HepG2 (cell line): Measurements from ENCODE around the gene ZNF334. TPM values are rescaled to one million over a fixed set of nuclear protein-coding genes. Genes with fewer than 3 reads are reported as not detected.
A peak's percentile ranks its signal among the peaks of the same experiment; 100 is the strongest.

Experiments used
- EED ChIP-seq: sonication (generic); formaldehyde crosslinking; IDR thresholded peaks from 2 replicates; pipeline ENCODE4 v1.5.0; 2020; ENCODE audit warnings: mild to moderate bottlenecking, missing genetic modification reagents
- FOXO1 ChIP-seq: sonication (generic); formaldehyde crosslinking; IDR thresholded peaks from 2 replicates; pipeline ENCODE4 v1.4.0; 2020; ENCODE audit warnings: missing genetic modification reagents
- GATAD2A ChIP-seq: IDR thresholded peaks from 2 replicates; pipeline ENCODE4 v1.6.1; 2016
- HNF4A ChIP-seq: sonication (generic); formaldehyde crosslinking; IDR thresholded peaks from 2 replicates; pipeline ENCODE4 v1.4.0; 2020; ENCODE audit warnings: missing genetic modification reagents
- KDM4B ChIP-seq: sonication (generic); formaldehyde crosslinking; IDR thresholded peaks from 2 replicates; pipeline ENCODE4 v1.4.0; 2020; ENCODE audit warnings: missing genetic modification reagents
- LCORL ChIP-seq, 2 experiments: fragments of 450-650 bp in 1 of 2; sonication (generic) in 1 of 2; formaldehyde crosslinking in 1 of 2; IDR thresholded peaks; 2 replicates each; pipeline versions ENCODE4 v1.5.0 to v1.6.1; 2017 to 2020; ENCODE audit warnings: antibody characterized with exemption in 1 of 2, missing genetic modification reagents in 1 of 2
- NCOA2 ChIP-seq: sonication (generic); formaldehyde crosslinking; IDR thresholded peaks from 2 replicates; pipeline ENCODE4 v1.8.0; 2022; ENCODE audit warnings: inconsistent platforms
- NR2C2 ChIP-seq: sonication (generic); formaldehyde crosslinking; IDR thresholded peaks from 2 replicates; pipeline ENCODE4 v1.4.0; 2020; ENCODE audit warnings: missing genetic modification reagents, mild to moderate bottlenecking, moderate library complexity, borderline replicate concordance
- NR3C1 ChIP-seq: sonication (generic); formaldehyde crosslinking; IDR thresholded peaks from 2 replicates; pipeline ENCODE4 v1.4.0; 2020; ENCODE audit warnings: missing genetic modification reagents
- RBAK ChIP-seq: sonication (generic); formaldehyde crosslinking; IDR thresholded peaks from 2 replicates; pipeline ENCODE4 v1.5.1; 2020; ENCODE audit warnings: mild to moderate bottlenecking, missing genetic modification reagents
- RNF2 ChIP-seq: fragments of 450-650 bp; conservative IDR thresholded peaks from 2 replicates; pipeline ENCODE4 v1.6.1; 2016; ENCODE audit warnings: low read depth
- RNF219 ChIP-seq: sonication (generic); formaldehyde crosslinking; IDR thresholded peaks from 2 replicates; pipeline ENCODE4 v1.5.0; 2020; ENCODE audit warnings: mild to moderate bottlenecking, missing genetic modification reagents
- SIN3B ChIP-seq: fragments of 150-350 bp; IDR thresholded peaks from 2 replicates; pipeline ENCODE4 v1.6.1; 2014; ENCODE audit warnings: low read length
- SKI ChIP-seq: fragments of 450-650 bp; IDR thresholded peaks from one replicate; pipeline ENCODE4 v1.6.1; 2018; ENCODE audit warnings: mild to moderate bottlenecking; ENCODE audit not compliant: partially characterized antibody
- WIZ ChIP-seq: sonication (generic); formaldehyde crosslinking; IDR thresholded peaks from 2 replicates; pipeline ENCODE4 v1.5.1; 2020; ENCODE audit warnings: mild to moderate bottlenecking, missing genetic modification reagents
- ZC3H13 ChIP-seq: sonication (generic); formaldehyde crosslinking; IDR thresholded peaks from 2 replicates; pipeline ENCODE4 v1.8.1; 2023; ENCODE audit warnings: mild to moderate bottlenecking, missing genetic modification reagents, moderate library complexity
- ZNF335 ChIP-seq: sonication (generic); formaldehyde crosslinking; IDR thresholded peaks from 2 replicates; pipeline ENCODE4 v1.4.0; 2020; ENCODE audit warnings: missing genetic modification reagents
- ZNF496 ChIP-seq: sonication (generic); formaldehyde crosslinking; IDR thresholded peaks from 2 replicates; pipeline ENCODE4 v1.8.1; 2023; ENCODE audit warnings: mild to moderate bottlenecking, moderate library complexity, missing genetic modification reagents; ENCODE audit not compliant: insufficient replicate concordance
- ZNF564 ChIP-seq: sonication (generic); formaldehyde crosslinking; IDR thresholded peaks from 2 replicates; pipeline ENCODE4 v1.8.1; 2023; ENCODE audit warnings: mild to moderate bottlenecking, missing genetic modification reagents
- ZNF616 ChIP-seq: sonication (generic); formaldehyde crosslinking; IDR thresholded peaks from 2 replicates; pipeline ENCODE4 v1.5.0; 2020; ENCODE audit warnings: low read depth, mild to moderate bottlenecking, missing genetic modification reagents
- ZNF749 ChIP-seq: sonication (generic); formaldehyde crosslinking; IDR thresholded peaks from 2 replicates; pipeline ENCODE4 v1.8.0; 2022; ENCODE audit warnings: mild to moderate bottlenecking, missing genetic modification reagents, moderate library complexity, borderline replicate concordance
- ZSCAN29 ChIP-seq: sonication (generic); formaldehyde crosslinking; conservative IDR thresholded peaks from 2 replicates; pipeline ENCODE4 v1.4.0; 2020; ENCODE audit warnings: mild to moderate bottlenecking, missing genetic modification reagents
- polyA plus RNA-seq, 8 experiments: library from polyadenylated mRNA; depleted of rRNA in 3 of 8; stranded (reverse) in 7 of 8; unstranded in 1 of 8; fragments of >200 nt; fragmentation: Illumina TruSeq in 4 of 8; extraction: Trizol in 4 of 8; gene quantifications; 2 replicates each; pipeline versions ENCODE4 v1.2.1 to v1.2.3, GENCODE V29; 2011 to 2016; ENCODE audit warnings: low read depth in 4 of 8, missing spikeins in 1 of 8, mixed read lengths in 1 of 8; ENCODE audit not compliant: insufficient read depth in 1 of 8
- total RNA-seq, 5 experiments: library from RNA; depleted of rRNA; stranded (reverse); fragments of >200 nt; fragmentation: Illumina TruSeq; extraction: Trizol; gene quantifications; 2 replicates each; pipeline ENCODE4 v1.2.3, GENCODE V29; 2016; ENCODE audit warnings: low read depth in 1 of 5
- TF ChIP-seq, protein P1 (sequence below): sonication (generic); formaldehyde crosslinking; IDR thresholded peaks from 2 replicates; pipeline ENCODE4 v1.4.0; 2020; ENCODE audit warnings: missing genetic modification reagents
- TF ChIP-seq, protein P2 (sequence below): sonication (generic); formaldehyde crosslinking; IDR thresholded peaks from 2 replicates; pipeline ENCODE4 v1.5.1; 2020; ENCODE audit warnings: mild to moderate bottlenecking, moderate library complexity, missing genetic modification reagents

Gene ZNF334
- total and polyA plus RNA-seq, 2 of the 13 experiments (the other 11 are each of a cell fraction or from before 2014, with no cell fraction given): 4.8 to 7.8 TPM

DNA sequence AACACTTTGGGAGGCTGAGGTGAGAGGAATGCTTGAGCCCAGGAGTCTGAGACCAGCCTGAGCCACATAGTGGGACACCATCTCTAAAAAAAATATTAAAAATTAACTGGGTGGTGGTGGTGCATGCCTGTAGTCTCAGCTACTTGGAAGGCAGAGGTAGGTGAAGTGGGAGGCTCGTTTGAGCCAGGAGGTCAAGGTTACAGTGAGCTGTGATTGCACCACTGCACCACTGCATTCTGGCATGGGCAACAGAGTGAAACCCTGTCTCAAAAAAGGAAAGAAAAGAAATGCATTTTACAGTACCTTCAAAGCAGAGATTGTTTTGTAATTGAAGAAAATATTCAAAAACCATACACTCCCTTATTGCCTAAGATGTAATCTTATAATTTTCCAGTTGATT, 30.6 kb upstream of the ZNF334 start (continued):
- TF ChIP-seq NR3C1 (CRISPR knock-in tag) (no peak), ZNF335 (no peak), ZNF496 (no peak), SIN3B (no peak), ZNF564 (CRISPR knock-in tag) (no peak), LCORL (IDR thresholded peaks at IDR 0.05) (no peak), LCORL (CRISPR knock-in tag; IDR thresholded peaks at IDR 0.05) (0 out of 2 replicates have a peak, but pooled peaks have one; percentile 35), ZNF749 (CRISPR knock-in tag) (no peak), KDM4B (CRISPR knock-in tag) (no peak), RBAK (no peak), ZC3H13 (CRISPR knock-in tag) (no peak), RNF2 (no peak), ZNF616 (CRISPR knock-in tag) (no peak), HNF4A (CRISPR knock-in tag) (no peak; the same call in 1 of the 2 replicates), WIZ (CRISPR knock-in tag) (no peak), NCOA2 (CRISPR knock-in tag) (no peak), RNF219 (no peak), GATAD2A (CRISPR knock-in tag) (no peak), ZSCAN29 (CRISPR knock-in tag) (no peak), FOXO1 (CRISPR knock-in tag) (no peak), SKI (no peak), EED (CRISPR knock-in tag) (no peak), NR2C2 (CRISPR knock-in tag) (peak; percentile 48; the same call in 1 of the 2 replicates)
- TF ChIP-seq, protein P1, sequence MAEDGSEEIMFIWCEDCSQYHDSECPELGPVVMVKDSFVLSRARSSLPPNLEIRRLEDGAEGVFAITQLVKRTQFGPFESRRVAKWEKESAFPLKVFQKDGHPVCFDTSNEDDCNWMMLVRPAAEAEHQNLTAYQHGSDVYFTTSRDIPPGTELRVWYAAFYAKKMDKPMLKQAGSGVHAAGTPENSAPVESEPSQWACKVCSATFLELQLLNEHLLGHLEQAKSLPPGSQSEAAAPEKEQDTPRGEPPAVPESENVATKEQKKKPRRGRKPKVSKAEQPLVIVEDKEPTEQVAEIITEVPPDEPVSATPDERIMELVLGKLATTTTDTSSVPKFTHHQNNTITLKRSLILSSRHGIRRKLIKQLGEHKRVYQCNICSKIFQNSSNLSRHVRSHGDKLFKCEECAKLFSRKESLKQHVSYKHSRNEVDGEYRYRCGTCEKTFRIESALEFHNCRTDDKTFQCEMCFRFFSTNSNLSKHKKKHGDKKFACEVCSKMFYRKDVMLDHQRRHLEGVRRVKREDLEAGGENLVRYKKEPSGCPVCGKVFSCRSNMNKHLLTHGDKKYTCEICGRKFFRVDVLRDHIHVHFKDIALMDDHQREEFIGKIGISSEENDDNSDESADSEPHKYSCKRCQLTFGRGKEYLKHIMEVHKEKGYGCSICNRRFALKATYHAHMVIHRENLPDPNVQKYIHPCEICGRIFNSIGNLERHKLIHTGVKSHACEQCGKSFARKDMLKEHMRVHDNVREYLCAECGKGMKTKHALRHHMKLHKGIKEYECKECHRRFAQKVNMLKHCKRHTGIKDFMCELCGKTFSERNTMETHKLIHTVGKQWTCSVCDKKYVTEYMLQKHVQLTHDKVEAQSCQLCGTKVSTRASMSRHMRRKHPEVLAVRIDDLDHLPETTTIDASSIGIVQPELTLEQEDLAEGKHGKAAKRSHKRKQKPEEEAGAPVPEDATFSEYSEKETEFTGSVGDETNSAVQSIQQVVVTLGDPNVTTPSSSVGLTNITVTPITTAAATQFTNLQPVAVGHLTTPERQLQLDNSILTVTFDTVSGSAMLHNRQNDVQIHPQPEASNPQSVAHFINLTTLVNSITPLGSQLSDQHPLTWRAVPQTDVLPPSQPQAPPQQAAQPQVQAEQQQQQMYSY (CRISPR knock-in tag): no peak
- TF ChIP-seq, protein P2, sequence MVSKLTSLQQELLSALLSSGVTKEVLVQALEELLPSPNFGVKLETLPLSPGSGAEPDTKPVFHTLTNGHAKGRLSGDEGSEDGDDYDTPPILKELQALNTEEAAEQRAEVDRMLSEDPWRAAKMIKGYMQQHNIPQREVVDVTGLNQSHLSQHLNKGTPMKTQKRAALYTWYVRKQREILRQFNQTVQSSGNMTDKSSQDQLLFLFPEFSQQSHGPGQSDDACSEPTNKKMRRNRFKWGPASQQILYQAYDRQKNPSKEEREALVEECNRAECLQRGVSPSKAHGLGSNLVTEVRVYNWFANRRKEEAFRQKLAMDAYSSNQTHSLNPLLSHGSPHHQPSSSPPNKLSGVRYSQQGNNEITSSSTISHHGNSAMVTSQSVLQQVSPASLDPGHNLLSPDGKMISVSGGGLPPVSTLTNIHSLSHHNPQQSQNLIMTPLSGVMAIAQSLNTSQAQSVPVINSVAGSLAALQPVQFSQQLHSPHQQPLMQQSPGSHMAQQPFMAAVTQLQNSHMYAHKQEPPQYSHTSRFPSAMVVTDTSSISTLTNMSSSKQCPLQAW (CRISPR knock-in tag): no peak
